Measurements from ENCODE around the gene PLEKHA8.

GRCh38 chr7:30176463-30177109 is 148.4 kb downstream of the PLEKHA8 start:
- TF ChIP-seq CTCF (IDR thresholded peaks at IDR 0.05) (no peak), POLR2A (IDR thresholded peaks at IDR 0.05) (no peak)
